Measurements from ENCODE around the gene ZMYM2. TPM values are rescaled to one million over a fixed set of nuclear protein-coding genes. Genes with fewer than 3 reads are reported as not detected.

The ZMYM2 gene
- total RNA-seq, result 100 to 1,000 TPM in 1 of 2 donors, 10 to 100 TPM in 1; 42.4 to 106 TPM

- peak within 1 kb of the TSS; percentile 87 for H3K27ac Mint-ChIP-seq
Measured at GRCh38 chr13:19958155-19959111, at the start of gene ZMYM2. Gene ZMYM2 (plus strand): TSS chr13:19958727. CDS start chr13:19993073, 34,346 bp downstream.

GRCh38 chr13:19910336-19911072 is 48.0 kb upstream of the ZMYM2 start:
- H3K36me3 Mint-ChIP-seq (ENCODE audit: low read depth), result no peaks in the 10 kb centered on the region
- ATAC-seq (replicated peaks), result no peak
- H3K9me3 Mint-ChIP-seq, result no peaks in the 10 kb centered on the region
- H3K4me1 Mint-ChIP-seq, result no peaks in the 10 kb centered on the region
- H3K27me3 Mint-ChIP-seq, result no peaks in the 10 kb centered on the region
- H3K4me3 Mint-ChIP-seq, result no peak overlapping the region
- H3K27ac Mint-ChIP-seq, result no peak overlapping the region

More at GRCh38 chr13:19958155-19959111, at the start of gene ZMYM2:
- Mint-ChIP-seq H3K27me3 (no peaks in the 10 kb centered on the region), H3K36me3 (ENCODE audit: low read depth) (peaks cover 42% of the 10 kb centered on the region), H3K4me3 (peak within 1 kb of the TSS; percentile 92), H3K9me3 (no peaks in the 10 kb centered on the region), H3K4me1 (peaks cover 18% of the 10 kb centered on the region)
- peak; percentile 87 for ATAC-seq (replicated peaks)

GRCh38 chr13:19927117-19927748 is 31.3 kb upstream of the ZMYM2 start:
- Mint-ChIP-seq H3K4me1 (no peaks in the 10 kb centered on the region), H3K4me3 (no peak overlapping the region), H3K36me3 (ENCODE audit: low read depth) (no peaks in the 10 kb centered on the region), H3K27me3 (no peaks in the 10 kb centered on the region), H3K9me3 (no peaks in the 10 kb centered on the region), H3K27ac (no peak overlapping the region)
- ATAC-seq (replicated peaks), result no peak

- Mint-ChIP-seq H3K36me3 (ENCODE audit: low read depth) (no peaks in the 10 kb centered on the region), H3K4me3 (no peak overlapping the region), H3K27me3 (peaks cover 14% of the 10 kb centered on the region), H3K9me3 (no peaks in the 10 kb centered on the region), H3K4me1 (no peaks in the 10 kb centered on the region), H3K27ac (no peak overlapping the region)
- ATAC-seq (replicated peaks), result no peak
Measured at GRCh38 chr13:19940106-19940505, 18.4 kb upstream of the ZMYM2 start.

- H3K27me3 Mint-ChIP-seq, result peaks cover 6% of the 10 kb centered on the region
- no peak for ATAC-seq (replicated peaks)
- H3K4me1 Mint-ChIP-seq, result peaks cover 5% of the 10 kb centered on the region
- H3K36me3 Mint-ChIP-seq (ENCODE audit: low read depth), result no peaks in the 10 kb centered on the region
- no peak overlapping the region for H3K4me3 Mint-ChIP-seq
- H3K9me3 Mint-ChIP-seq, result no peaks in the 10 kb centered on the region
- no peak overlapping the region for H3K27ac Mint-ChIP-seq
Measured at GRCh38 chr13:19950374-19950773, 8.2 kb upstream of the ZMYM2 start.

- ATAC-seq (replicated peaks), result no peak
- no peaks in the 10 kb centered on the region for H3K9me3 Mint-ChIP-seq
- H3K4me3 Mint-ChIP-seq, result no peak overlapping the region
- no peaks in the 10 kb centered on the region for H3K36me3 Mint-ChIP-seq (ENCODE audit: low read depth)
- H3K4me1 Mint-ChIP-seq, result no peaks in the 10 kb centered on the region
- H3K27ac Mint-ChIP-seq, result no peak overlapping the region
- no peaks in the 10 kb centered on the region for H3K27me3 Mint-ChIP-seq
Measured at GRCh38 chr13:19952850-19953249, 5.7 kb upstream of the ZMYM2 start.

GRCh38 chr13:19955873-19956559 is 2.5 kb upstream of the ZMYM2 start:
- peaks cover 6% of the 10 kb centered on the region for H3K4me1 Mint-ChIP-seq
- no peak overlapping the region for H3K27ac Mint-ChIP-seq
- no peaks in the 10 kb centered on the region for H3K9me3 Mint-ChIP-seq
- no peaks in the 10 kb centered on the region for H3K27me3 Mint-ChIP-seq
- peaks cover 19% of the 10 kb centered on the region for H3K36me3 Mint-ChIP-seq (ENCODE audit: low read depth)
- no peak for ATAC-seq (replicated peaks)
- peak overlapping the region; percentile 68 for H3K4me3 Mint-ChIP-seq

GRCh38 chr13:19957320-19958154 is 990 bp upstream of the ZMYM2 start:
- Mint-ChIP-seq H3K4me1 (peaks cover 18% of the 10 kb centered on the region), H3K27ac (peak overlapping the region; percentile 56), H3K4me3 (peak overlapping the region; percentile 68), H3K27me3 (no peaks in the 10 kb centered on the region), H3K9me3 (no peaks in the 10 kb centered on the region), H3K36me3 (ENCODE audit: low read depth) (peaks cover 33% of the 10 kb centered on the region)
- ATAC-seq (replicated peaks), result peak; percentile 15

- Mint-ChIP-seq H3K9me3 (no peaks in the 10 kb centered on the region), H3K27me3 (no peaks in the 10 kb centered on the region), H3K4me3 (peak overlapping the region; percentile 92), H3K36me3 (ENCODE audit: low read depth) (peaks cover 49% of the 10 kb centered on the region), H3K4me1 (peaks cover 18% of the 10 kb centered on the region), H3K27ac (peak overlapping the region; percentile 87)
- peak; percentile 10 for ATAC-seq (replicated peaks)
Measured at GRCh38 chr13:19959141-19959830, 759 bp downstream of the ZMYM2 start.

GRCh38 chr13:19959831-19960652 is 1.5 kb downstream of the ZMYM2 start:
- H3K9me3 Mint-ChIP-seq, result no peaks in the 10 kb centered on the region
- H3K27ac Mint-ChIP-seq, result peak overlapping the region; percentile 87
- peak; percentile 56 for ATAC-seq (replicated peaks)
- H3K27me3 Mint-ChIP-seq, result no peaks in the 10 kb centered on the region
- peaks cover 18% of the 10 kb centered on the region for H3K4me1 Mint-ChIP-seq
- H3K36me3 Mint-ChIP-seq (ENCODE audit: low read depth), result peaks cover 52% of the 10 kb centered on the region
- peak overlapping the region; percentile 92 for H3K4me3 Mint-ChIP-seq

GRCh38 chr13:19960653-19960976 is 2.1 kb downstream of the ZMYM2 start:
- H3K27ac Mint-ChIP-seq, result peak overlapping the region; percentile 87
- no peaks in the 10 kb centered on the region for H3K27me3 Mint-ChIP-seq
- ATAC-seq (replicated peaks), result peak; percentile 17

GRCh38 chr13:19961489-19961888 is 3.0 kb downstream of the ZMYM2 start:
- H3K9me3 Mint-ChIP-seq, result no peaks in the 10 kb centered on the region
- H3K4me3 Mint-ChIP-seq, result peak overlapping the region; percentile 92
- peaks cover 18% of the 10 kb centered on the region for H3K4me1 Mint-ChIP-seq
- peak overlapping the region; percentile 87 for H3K27ac Mint-ChIP-seq
- no peaks in the 10 kb centered on the region for H3K27me3 Mint-ChIP-seq
- H3K36me3 Mint-ChIP-seq (ENCODE audit: low read depth), result peaks cover 52% of the 10 kb centered on the region
- no peak for ATAC-seq (replicated peaks)

More at GRCh38 chr13:19960653-19960976, 2.1 kb downstream of the ZMYM2 start:
- Mint-ChIP-seq H3K4me1 (peaks cover 18% of the 10 kb centered on the region), H3K4me3 (peak overlapping the region; percentile 92), H3K36me3 (ENCODE audit: low read depth) (peaks cover 52% of the 10 kb centered on the region), H3K9me3 (no peaks in the 10 kb centered on the region)

Data from activated T-helper 17 cell treated with anti-CD3 and anti-CD28 coated beads, Interleukin-2, amount 50 U/mL, for 72 hours (primary cell).